EH (cell line): ENCODE data around the gene CES2.
A peak's percentile ranks its signal among the peaks of the same experiment; 100 is the strongest.

Experiments
- DNase-seq: peaks from one replicate; pipeline ENCODE4 v3.0.0-alpha.2; 2015; ENCODE audit warnings: low read depth

The CES2 gene

DNA sequence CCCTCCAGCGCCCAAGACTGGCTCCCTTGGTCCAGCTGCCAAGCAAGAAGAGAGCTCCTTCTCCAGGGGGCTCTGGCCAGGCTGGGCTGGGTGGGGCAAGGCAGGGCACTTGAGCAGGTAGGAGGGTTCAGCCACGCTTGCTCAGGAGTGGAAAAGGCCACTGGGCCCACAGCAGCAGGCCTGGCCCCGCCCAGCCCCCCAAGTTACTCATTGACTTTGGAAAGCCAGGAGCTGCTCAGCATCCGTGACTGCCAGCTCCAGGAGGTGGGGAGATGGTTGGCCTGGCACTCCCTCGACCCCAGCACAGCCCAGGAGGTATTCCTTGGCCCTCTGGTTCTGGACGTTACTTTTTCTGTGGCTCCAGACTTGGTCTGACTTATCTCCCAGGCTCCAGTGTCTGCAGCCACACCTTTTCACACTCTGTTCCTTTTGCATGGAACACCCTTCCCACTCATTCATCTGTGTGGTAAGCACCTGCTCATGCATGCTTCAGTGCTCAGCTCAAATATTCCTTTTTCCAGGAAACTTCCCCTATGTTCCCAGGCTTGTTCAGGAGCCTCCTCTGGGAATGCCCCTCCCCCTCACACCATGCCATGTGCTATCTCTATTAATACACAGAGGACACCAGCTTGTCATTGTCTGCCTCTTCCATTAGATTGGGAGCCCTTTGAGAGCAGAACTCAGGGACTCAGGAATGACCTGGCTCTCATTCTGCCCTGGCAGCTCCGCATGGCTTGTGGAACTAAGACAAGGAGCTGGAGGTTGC is 16.3 kb upstream of the CES2 start, which contains the start of gene CDH16:
Gene CDH16 (minus strand): TSS at position 83 of the 766 bp plus-strand sequence. CDS start 820 bp downstream, outside the sequence.
- DNase-seq = no peak

DNA sequence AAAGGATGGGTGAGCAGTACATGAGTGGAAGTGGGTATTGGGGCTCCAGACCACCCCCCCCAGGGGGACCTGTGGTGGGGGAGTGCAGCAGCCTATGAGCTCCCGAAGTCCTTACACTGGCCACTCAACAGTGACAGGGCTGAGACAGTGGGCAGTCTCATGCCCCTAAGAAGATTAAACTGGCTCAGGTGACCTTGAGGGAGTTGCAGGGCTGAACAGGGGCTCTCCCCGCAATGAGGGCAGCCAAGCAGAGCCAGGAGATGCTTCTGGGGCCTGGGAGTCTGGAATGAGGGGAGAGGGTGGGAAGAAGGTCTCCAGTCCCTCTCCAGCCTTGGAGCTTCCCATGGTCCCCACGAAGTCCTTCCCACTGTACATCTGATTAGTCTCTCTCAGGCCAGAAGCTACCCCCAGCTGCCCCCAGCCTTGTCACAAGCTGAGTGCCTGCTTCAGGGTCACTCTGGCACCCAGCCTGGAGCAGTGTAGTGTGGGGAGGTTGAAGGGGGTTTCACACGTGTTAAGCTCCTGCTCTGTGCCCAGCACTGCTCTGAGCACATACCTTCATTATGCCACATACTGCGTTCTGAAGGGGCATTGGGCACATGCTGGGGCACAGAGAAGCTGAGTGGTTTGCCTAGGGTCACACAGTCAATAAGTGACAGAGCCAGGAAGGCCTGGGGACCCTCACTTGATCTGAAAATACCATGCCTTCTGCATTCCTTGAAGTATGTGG is 15.6 kb upstream of the CES2 start:
- no peak for DNase-seq

- no peak for DNase-seq
Measured at GRCh38 chr16:66920299-66920590, 15.1 kb upstream of the CES2 start.

DNA sequence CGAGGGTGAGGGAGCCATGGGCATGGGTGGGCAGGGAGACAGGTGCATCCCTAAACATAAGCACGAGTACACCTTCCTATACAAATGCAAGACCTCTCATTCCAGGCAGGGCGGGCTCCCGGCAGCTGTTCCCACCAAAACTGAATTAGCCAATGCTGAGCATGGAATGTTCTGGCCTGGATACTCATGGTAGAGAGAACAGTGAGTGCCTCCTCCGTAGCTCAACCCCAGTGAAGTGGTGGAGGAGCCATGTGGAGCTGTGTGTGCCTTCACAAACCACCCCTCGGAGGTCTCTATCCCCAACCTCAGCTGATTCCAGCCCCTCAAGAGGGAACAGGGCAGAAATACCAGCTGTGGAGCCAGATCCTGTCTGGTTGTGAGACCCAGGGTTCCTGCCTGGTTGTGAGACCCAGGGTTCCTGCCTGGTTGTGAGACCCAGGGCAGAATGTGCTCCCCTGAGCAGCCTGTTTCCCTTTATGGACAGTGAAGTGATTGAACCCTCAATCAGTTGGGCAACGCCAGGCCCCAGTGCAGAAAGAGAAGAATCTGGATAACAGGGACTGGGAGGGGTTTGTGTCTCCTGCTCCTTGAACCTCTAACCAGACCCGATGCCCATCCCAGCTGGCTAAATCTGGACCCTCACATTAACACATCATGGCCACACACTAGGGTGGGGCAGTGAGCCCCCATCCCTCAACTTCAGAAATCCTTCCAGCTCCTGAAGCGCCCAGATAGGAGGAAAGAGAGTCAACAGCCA is 14.2 kb upstream of the CES2 start:
- DNase-seq = no peak

- no peak for DNase-seq
Measured at GRCh38 chr16:66921729-66922450, 13.4 kb upstream of the CES2 start.

DNA sequence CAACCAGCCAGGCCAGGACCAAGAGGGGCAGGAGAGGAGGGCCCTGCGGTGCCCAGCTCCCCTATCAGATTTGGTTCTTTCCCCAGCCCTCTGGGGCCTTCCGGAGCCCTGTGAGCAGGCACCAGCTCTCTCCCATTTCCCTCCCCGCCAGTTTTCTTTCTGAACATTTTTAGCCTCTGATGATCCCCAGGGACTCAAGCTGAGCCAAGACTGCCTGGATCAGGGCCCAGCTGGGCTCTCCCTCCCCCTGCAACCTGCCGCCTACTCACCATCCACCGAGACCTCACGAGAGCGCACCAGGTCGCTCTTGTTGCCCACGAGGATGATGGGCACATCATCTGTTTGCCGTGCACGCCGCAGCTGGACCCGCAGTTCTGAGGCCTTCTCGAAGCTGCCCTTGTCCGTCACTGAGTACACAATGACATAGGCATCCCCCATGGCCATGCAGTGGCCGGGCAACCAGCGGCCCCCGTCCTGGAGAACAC is 12.0 kb upstream of the CES2 start:
- DNase-seq = no peak

DNA sequence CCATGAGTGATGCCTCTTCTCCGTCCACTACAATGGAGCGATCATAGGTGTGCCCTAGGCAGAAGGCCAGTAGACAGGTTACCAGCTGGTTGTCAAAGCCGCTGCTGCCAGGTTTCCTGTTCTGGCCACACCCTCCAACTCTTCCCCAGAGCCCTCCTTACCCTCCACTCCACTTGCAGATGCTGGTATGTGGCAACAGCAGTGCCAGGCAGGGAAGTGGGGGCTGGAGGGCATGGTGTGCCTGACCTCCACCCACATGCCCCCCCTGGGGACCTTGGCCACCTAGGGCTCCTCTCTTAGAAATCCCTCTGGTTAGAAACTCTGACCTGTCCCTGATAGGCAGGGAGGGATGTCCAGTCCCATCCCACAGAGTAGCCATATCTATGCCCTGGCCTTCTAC is 11.4 kb upstream of the CES2 start:
- DNase-seq = no peak

DNA sequence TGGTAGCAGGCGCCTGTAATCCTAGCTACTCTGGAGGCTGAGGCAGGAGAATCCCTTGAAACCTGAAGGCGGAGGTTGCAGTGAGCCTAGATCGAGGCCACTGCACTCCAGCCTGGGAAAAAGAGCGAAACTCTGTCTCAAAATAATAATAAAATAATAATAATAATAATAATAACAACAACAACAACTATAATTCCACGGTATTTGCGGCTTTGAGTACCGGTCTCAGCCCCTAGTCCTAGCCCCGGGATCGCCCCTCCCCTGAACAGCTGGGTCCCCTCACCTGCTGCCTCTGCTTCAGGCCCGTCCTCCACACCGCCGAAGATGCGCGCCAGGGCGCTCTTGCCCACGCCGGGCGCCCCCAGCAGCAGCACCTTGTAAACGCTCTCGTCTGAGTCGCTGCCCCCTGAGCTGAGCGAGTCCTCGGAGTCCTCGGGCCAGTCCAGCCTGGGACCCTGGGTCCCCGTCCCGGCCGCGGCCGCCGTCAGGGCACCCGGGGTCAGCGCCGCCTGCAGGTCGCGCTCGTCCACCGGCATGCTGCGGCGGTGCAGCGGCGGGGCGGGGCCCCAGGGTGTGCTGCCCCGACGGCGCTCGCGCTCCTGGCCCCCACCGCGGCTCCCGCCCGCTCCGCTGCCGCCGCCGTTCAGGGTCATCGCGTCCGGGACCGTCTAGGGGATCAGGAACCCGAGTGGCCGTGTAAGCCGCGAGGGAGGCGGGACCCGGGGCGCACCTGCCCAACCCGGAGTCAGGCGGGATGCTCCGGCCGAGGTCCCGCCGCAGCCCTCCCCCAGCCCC is 10.6 kb upstream of the CES2 start:
- DNase-seq = peak; percentile 22

GRCh38 chr16:66925322-66925840 is 9.9 kb upstream of the CES2 start, which contains the start of gene RRAD:
TSS of gene RRAD (minus strand) at chr16:66925535. CDS start at chr16:66925179, 356 bp downstream.
- peak; percentile 36 for DNase-seq

GRCh38 chr16:66926171-66926947 is 9.0 kb upstream of the CES2 start:
- DNase-seq = peak; percentile 15

DNA sequence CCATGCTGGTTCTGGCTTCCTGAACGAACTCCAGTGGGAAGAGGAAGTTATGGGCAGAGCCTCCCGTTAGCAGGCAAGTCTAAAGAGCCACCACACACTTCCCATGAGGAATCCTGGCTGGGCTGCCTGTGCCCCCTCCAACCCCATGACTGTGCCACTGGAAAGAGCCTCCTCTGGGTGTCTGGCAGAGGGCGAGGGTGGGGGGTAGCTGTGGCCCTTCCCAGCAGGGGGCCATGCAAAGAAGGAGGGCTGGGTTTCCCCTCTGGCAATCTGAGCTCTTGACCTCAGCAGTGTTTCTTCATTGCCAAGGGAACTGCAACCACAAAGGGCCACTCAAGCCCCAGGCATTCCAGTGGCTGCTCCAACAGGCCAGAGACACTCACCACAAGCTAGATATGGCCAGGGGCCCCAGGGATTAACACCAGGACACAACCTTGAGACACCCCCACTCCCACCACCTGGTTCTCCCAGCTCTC is 8.3 kb upstream of the CES2 start:
- peak; percentile 95 for DNase-seq

- DNase-seq = peak; percentile 62
Measured at GRCh38 chr16:66927918-66928649, 7.2 kb upstream of the CES2 start.

DNA sequence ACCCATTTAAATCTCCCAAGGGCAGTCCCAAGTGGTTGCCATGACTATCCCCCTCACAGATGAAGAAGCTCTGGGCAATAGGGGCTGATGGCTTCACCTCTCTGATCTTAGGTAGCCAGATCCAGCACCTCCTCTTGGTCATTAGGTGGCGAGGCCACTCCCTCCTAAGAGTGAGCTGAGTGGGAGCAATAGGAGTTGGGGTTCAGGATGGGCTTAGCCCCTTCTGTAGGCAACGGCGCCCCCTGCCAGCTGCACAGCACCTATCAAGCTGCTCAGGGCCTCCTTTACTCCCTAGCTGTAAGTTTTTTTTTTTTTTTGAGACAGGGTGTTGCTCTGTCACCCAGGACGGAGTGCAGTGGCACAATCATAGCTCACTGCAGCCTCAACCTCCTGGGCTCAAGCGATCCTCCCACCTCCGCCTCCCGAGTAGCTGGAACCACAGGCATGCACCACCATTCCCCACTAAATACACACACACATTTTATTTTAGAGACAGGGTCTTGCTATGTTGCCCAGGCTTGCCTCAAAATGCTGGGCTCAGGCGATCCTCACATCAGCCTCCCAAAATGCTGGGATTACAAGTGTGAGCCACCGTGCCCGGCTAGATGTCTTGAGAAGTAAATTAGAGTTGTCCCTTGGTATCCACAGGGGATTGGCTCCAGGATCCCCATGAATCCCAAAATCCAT is 6.5 kb upstream of the CES2 start:
- peak; percentile 45 for DNase-seq

DNA sequence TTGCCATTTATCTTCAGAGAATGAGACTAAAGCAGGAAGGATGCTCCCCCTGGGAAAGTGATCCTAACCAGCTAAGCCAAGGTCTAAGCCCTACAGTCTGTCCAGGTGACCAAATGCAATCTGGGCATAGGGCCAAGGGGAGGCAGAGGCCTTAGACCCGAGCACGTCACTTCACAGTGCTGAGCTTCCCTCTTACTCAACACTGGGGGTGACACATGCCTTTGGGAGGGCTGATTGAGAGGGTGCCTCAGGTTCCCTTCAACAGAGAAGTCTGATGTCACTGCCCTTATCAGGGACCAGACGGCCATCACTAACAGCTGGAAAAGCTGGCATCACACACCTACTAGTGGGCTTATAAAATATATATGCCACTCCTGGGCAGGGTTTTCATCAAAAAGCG is 5.1 kb upstream of the CES2 start:
- no peak for DNase-seq

DNA sequence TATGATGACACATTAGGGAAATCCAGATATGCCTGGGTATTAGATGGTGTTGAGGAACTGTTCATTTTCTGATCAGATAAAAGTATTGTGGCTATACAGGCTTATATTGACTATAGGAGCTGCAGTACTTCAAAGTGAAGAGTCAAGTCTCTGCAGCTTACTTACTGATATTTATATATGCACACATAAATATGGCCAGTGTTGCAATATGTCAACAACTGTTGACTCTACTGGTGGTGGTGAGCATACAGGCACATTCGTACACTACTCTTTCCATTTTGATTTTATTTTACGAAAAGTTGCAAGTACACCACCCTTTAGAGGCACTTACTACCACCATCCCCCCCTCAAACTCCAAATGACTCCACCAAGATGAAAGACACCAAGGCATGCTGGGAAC is 3.7 kb upstream of the CES2 start:
- DNase-seq = no peak

- no peak for DNase-seq
Measured at GRCh38 chr16:66932076-66932475, 3.2 kb upstream of the CES2 start.

- DNase-seq = no peak
Measured at GRCh38 chr16:66933776-66934137, 1.6 kb upstream of the CES2 start.

- DNase-seq = peak; percentile 83
Measured at GRCh38 chr16:66934138-66934838, 1.0 kb upstream of the CES2 start, which contains the start of gene CIAO2B. TSS of gene CIAO2B (minus strand) at chr16:66934402. CDS start at chr16:66934364, 38 bp downstream.
